Measurements from ENCODE around the gene GALNTL6.

The GALNTL6 gene

GRCh38 chr4:173013232-173013930 is 1200.2 kb downstream of the GALNTL6 start:
- no peaks in the 10 kb centered on the region; the same call in 1 of the 2 replicates for H3K27me3 ChIP-seq (replicated peaks; ENCODE audit: control insufficient read depth, insufficient read depth, low read length)
- peak; percentile 75 for TF ChIP-seq CTCF (IDR thresholded peaks at IDR 0.05; ENCODE audit: insufficient read depth, low read length, poor library complexity, severe bottlenecking)
- no peaks in the 10 kb centered on the region for H3K36me3 ChIP-seq (ENCODE audit: control insufficient read depth, insufficient read depth, low read length)
- no peak overlapping the region for H3K4me3 ChIP-seq (replicated peaks; ENCODE audit: low read depth, low read length)
- DNase-seq (ENCODE audit: extremely low read depth, insufficient read length) = no peak

- H3K27me3 ChIP-seq (replicated peaks; ENCODE audit: control insufficient read depth, insufficient read depth, low read length) = no peaks in the 10 kb centered on the region
- H3K4me3 ChIP-seq (replicated peaks; ENCODE audit: low read depth, low read length) = no peak overlapping the region
- no peak for TF ChIP-seq CTCF (IDR thresholded peaks at IDR 0.05; ENCODE audit: insufficient read depth, low read length, poor library complexity, severe bottlenecking)
- H3K36me3 ChIP-seq (ENCODE audit: control insufficient read depth, insufficient read depth, low read length) = no peaks in the 10 kb centered on the region
- DNase-seq (ENCODE audit: extremely low read depth, insufficient read length) = no peak
These were observed 1200.9 kb downstream of the GALNTL6 start for GRCh38 chr4:173014113-173014558.

GRCh38 chr4:173014836-173015235 is 1201.6 kb downstream of the GALNTL6 start:
- no peak for DNase-seq (ENCODE audit: extremely low read depth, insufficient read length)
- H3K27me3 ChIP-seq (replicated peaks; ENCODE audit: control insufficient read depth, insufficient read depth, low read length) = no peaks in the 10 kb centered on the region
- no peak overlapping the region for H3K4me3 ChIP-seq (replicated peaks; ENCODE audit: low read depth, low read length)
- no peaks in the 10 kb centered on the region for H3K36me3 ChIP-seq (ENCODE audit: control insufficient read depth, insufficient read depth, low read length)
- TF ChIP-seq CTCF (IDR thresholded peaks at IDR 0.05; ENCODE audit: insufficient read depth, low read length, poor library complexity, severe bottlenecking) = no peak

GRCh38 chr4:173017802-173018201 is 1204.6 kb downstream of the GALNTL6 start:
- no peaks in the 10 kb centered on the region for H3K36me3 ChIP-seq (ENCODE audit: control insufficient read depth, insufficient read depth, low read length)
- no peak overlapping the region for H3K4me3 ChIP-seq (replicated peaks; ENCODE audit: low read depth, low read length)
- DNase-seq (ENCODE audit: extremely low read depth, insufficient read length) = no peak
- no peak for TF ChIP-seq CTCF (IDR thresholded peaks at IDR 0.05; ENCODE audit: insufficient read depth, low read length, poor library complexity, severe bottlenecking)
- H3K27me3 ChIP-seq (replicated peaks; ENCODE audit: control insufficient read depth, insufficient read depth, low read length) = no peaks in the 10 kb centered on the region

GRCh38 chr4:173018446-173018845 is 1205.2 kb downstream of the GALNTL6 start:
- Histone ChIP-seq H3K27me3 (replicated peaks; ENCODE audit: control insufficient read depth, insufficient read depth, low read length) (no peaks in the 10 kb centered on the region), H3K4me3 (replicated peaks; ENCODE audit: low read depth, low read length) (no peak overlapping the region), H3K36me3 (ENCODE audit: control insufficient read depth, insufficient read depth, low read length) (no peaks in the 10 kb centered on the region)
- no peak for DNase-seq (ENCODE audit: extremely low read depth, insufficient read length)
- no peak for TF ChIP-seq CTCF (IDR thresholded peaks at IDR 0.05; ENCODE audit: insufficient read depth, low read length, poor library complexity, severe bottlenecking)
